Stimulated activated CD8-positive, alpha-beta memory T cell treated with anti-CD3 and anti-CD28 coated beads, Interleukin-12 subunit alpha, Interleukin-12 subunit beta, amount 100 ng/mL, for 24 hours (primary cell): ENCODE measurements around the gene ADCY4.

ENCODE experiments used
- DNase-seq: peaks from one replicate; pipeline ENCODE4 v3.0.0-alpha.2; 2020; ENCODE audit errors: extremely low read depth

ADCY4 gene

GRCh38 chr14:24298892-24299254, 36.0 kb downstream of the ADCY4 start:
- DNase-seq: no peak

GRCh38 chr14:24297190-24297964, 37.5 kb downstream of the ADCY4 start:
- no peak for DNase-seq

- DNase-seq: no peak
These were observed 38.3 kb downstream of the ADCY4 start for GRCh38 chr14:24296341-24297157.

GRCh38 chr14:24293525-24293924, 41.3 kb downstream of the ADCY4 start:
- no peak for DNase-seq

- DNase-seq: no peak
These were observed 42.6 kb downstream of the ADCY4 start for GRCh38 chr14:24292118-24292807.

GRCh38 chr14:24291446-24292117, 43.3 kb downstream of the ADCY4 start:
- no peak for DNase-seq

- no peak for DNase-seq
These were observed 44.1 kb downstream of the ADCY4 start for GRCh38 chr14:24290746-24291145.

GRCh38 chr14:24289649-24290280, 45.1 kb downstream of the ADCY4 start:
- DNase-seq: no peak

GRCh38 chr14:24286996-24287395, 47.9 kb downstream of the ADCY4 start:
- DNase-seq: no peak

- DNase-seq: no peak
These were observed 49.5 kb downstream of the ADCY4 start for GRCh38 chr14:24285351-24285750.

GRCh38 chr14:24284501-24285035, 50.3 kb downstream of the ADCY4 start:
- no peak for DNase-seq

GRCh38 chr14:24283796-24284460, 50.9 kb downstream of the ADCY4 start:
- DNase-seq: no peak

GRCh38 chr14:24282736-24283135, 52.1 kb downstream of the ADCY4 start:
- DNase-seq: no peak

GRCh38 chr14:24281636-24282035, 53.2 kb downstream of the ADCY4 start:
- no peak for DNase-seq

- DNase-seq: no peak
These were observed 53.9 kb downstream of the ADCY4 start for GRCh38 chr14:24280797-24281460.

GRCh38 chr14:24279301-24280186, 55.3 kb downstream of the ADCY4 start:
- DNase-seq: no peak

GRCh38 chr14:24278424-24278823, 56.4 kb downstream of the ADCY4 start:
- DNase-seq: no peak

- no peak for DNase-seq
These were observed 57.1 kb downstream of the ADCY4 start for GRCh38 chr14:24277606-24278321.
